ENCODE data around the gene SMAGP.

- TF ChIP-seq POLR2A (IDR thresholded peaks at IDR 0.05), result no peak
- no peak for TF ChIP-seq CTCF (IDR thresholded peaks at IDR 0.05)
Observed at GRCh38 chr12:51200156-51200555, 70.1 kb downstream of the SMAGP start.
